NOMO-1 treated with DMSO at 0.1 percent for 48 hours (cell line): ENCODE results near the gene CEP295NL.
"Not testable (repeated sequence)": the region's sequence is repeated elsewhere in the genome, so short reads cannot be mapped to it uniquely, and the experiment has no call there.

Source experiments
- DNase-seq: peaks from one replicate; lab custom pipeline; 2025; ENCODE audit not compliant: unreplicated experiment; lab: John Stamatoyannopoulos, UW

The CEP295NL gene

DNA sequence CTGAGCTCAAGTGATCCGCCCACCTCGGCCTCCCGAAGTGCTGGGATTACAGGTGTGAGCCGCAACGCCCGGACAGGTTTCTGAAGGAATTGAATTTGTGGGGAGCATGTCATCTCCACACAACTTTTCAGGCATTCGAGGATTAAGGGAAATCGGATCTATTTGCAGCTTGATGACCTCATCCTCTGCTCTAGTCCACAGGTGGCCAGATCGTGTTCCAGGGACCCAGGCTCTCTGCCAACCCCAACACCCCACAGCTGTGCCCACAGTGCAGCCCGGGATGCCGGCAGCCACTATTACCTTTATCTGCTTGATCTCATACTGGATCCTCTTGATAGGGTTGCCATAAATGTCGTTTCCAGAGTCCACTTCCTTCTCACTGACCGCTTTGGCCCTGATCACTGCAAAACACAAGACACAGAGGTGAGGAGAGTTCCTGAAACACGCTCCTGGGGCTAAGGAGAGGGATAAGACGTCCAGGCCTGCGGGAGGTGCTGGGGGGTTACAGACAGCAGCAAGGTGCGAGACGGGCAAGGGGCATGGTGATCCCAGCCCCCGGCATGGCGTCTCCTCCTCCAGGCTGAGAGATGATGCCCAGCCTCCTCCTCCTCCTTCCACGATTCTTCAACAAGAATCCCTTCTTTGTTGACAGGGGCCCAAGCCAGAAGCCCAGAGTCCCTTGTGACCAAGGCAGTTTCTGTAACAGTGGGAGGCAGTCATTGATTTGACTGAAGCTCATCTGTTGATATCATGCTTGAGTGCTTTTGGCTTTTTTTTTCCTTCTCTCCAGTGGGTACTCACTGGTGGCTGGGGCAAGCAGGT, 29.3 kb downstream of the CEP295NL start:
- DNase-seq, result no peak

DNA sequence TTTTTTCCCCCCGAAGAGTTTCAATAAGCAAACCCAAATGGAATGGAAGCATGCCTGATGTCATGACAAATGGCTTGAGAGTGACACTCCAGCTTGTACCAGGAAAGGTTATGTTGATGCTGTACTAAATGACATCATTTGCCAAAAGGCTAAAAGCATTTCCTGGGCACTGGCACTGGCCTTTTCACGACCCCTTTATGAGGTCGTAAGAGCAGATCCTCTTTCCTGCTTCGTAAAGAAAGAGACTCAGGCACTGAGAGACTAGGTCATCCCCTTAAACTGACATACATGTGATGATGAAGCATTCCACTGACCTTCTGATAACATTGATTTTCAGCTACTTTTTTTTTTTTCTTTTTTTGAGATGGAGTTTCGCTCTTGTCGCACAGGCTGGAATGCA, 30.5 kb downstream of the CEP295NL start:
- no peak for DNase-seq

GRCh38 chr17:78870621-78871020, 32.4 kb downstream of the CEP295NL start:
- no peak for DNase-seq

DNA sequence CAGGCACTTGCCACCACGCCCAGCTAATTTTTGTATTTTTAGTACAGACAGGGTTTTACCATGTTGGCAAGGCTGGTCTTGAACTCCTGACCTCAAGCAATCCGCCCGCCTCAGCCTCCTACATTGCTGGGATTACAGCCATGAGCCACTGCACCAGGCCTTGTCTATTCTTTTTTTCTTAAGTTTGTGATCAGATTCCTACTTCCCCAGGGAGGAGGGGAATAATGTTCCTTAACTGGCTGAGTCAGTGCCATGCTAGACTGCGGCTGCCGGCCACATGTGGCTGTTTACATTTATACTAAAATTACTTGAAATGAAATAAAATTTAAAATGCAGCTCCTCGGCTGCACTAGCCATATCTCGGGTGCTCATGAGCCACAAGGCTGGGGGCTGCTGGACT, 34.6 kb downstream of the CEP295NL start:
- no peak for DNase-seq

DNA sequence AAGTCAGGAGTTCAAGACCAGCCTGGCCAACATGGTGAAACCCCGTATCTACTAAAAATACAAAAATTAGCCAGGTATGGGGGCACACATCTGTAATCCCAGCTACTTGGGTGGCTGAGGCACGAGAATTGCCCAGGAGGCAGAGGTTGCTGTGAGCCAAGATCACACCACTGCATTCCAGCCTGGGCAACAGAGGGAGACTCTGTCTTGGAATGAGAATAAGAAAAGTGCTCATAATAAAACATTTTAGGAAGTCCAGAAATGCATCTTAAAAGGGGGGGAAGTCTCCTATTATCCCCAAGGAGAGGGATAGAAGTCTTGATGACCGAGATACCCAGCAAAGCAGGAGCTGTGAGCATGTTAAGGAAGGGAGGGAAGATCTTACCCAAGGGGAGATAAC, 36.0 kb downstream of the CEP295NL start:
- not testable (repeated sequence) for DNase-seq

GRCh38 chr17:78865682-78866390, 37.2 kb downstream of the CEP295NL start:
- DNase-seq, result peak; percentile 35

GRCh38 chr17:78864117-78864516, 38.9 kb downstream of the CEP295NL start:
- no peak for DNase-seq

DNA sequence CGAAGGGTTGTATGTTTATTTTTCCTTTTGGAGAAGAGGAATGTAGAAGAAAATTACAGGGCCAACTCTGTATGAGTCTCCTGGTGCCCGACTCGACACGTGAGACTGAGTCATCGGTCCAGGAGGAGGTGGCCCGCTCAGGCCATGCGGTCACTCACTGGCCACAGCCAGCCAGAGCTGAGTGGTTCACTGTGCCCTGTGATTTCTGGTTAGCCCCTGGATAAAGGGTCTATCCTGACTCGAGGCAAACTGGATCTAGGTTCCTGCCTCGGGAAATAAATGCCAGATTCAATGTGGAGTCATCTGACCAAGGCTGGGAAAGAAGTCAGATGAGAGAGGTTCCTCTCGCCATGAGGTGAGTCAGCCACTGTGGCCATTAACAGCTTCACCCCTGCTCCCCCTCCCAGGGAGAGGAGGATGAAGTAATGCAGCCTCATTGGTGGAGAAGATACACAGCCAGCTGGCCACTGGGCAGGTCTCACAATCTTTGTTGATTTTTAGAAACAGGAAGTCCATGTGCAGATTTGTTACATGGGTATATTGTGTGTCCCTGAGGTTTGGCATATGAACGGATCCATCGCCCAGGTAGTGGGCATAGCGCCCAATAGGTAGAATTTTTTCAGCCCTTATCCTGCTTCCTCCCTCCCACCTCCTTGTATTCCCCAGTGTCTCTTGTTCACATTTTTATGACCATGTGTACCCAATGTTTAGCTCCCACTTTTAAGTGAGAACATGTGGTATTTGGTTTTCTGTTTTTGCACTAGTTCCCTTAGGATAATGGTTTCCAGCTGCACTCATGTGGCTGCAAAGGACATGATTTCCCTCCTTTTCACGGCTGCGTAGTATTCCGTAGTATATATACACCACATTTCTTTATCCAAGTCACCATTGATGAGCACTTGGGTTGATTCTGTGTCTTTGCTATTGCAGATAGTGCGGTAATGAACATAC, 40.7 kb downstream of the CEP295NL start:
- peak; percentile 84 for DNase-seq

DNA sequence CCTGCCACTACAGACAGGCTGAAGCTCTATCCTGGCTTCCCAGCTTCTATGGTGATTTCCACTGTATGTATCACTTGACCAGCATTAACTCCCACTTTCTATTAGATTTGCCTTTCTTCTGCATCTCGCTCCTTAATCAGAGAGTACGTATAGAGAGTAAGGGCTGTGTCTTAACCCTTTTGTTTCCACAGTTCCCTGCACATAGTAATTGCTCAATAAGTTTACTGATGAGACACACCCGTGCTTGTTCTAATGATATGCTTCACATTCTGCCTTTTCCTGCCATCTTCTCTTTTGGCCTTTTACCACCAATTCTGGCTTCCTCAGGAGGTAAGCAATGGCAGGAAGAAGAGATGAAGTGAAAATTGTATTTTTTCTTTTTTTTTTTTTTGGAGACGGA, 41.8 kb downstream of the CEP295NL start:
- no peak for DNase-seq

DNA sequence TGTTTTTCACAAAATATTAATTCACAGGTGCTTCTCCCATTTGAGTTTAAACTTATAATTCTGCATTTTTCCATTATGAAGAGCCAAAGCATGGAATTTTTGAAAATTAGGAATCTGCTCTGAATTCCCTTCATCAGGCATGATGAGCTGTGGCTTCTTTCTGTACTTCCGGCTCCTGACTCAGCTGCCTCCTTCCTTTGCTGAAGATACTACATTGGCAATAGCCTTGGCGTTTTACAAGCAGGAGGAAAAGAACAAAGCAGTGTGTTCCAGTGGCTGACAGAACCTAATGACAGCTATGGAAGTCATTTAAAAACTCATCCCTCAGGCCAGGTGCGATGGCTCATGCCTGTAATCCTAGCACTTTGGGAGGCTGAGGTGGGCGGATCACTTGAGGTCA, 44.0 kb downstream of the CEP295NL start:
- no peak for DNase-seq

GRCh38 chr17:78857266-78857665, 45.7 kb downstream of the CEP295NL start:
- no peak for DNase-seq

DNA sequence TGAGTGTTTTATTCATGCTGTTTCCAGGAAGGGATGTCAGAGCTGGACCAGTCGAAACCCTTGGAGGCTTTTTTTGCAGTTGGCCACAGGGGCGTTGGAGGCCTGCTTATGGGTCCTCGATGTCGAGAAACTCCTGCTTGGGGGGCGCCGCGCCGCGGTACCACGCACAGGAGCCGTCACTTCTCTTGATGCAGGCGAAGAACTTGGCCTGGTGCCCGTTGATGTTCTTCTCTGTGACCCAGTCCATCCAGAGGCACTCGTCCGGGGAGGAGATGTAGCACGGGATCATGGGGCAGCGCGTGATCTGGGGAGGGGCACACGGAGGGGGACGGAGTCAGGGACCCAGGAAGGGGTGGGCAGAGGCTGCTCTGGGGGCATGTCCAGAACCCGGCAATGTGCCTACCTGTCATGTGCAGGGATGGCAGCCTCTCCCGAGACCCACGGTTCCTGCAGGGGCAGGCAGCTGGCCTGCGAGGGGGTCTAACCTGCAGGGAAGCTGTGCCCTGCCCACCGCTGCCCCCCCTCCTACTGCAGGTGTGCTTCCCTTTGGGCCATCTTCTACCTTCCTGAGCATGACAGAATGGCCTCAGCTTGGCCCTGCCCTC, 47.3 kb downstream of the CEP295NL start:
- no peak for DNase-seq

GRCh38 chr17:78854508-78854907, 48.5 kb downstream of the CEP295NL start:
- no peak for DNase-seq

DNA sequence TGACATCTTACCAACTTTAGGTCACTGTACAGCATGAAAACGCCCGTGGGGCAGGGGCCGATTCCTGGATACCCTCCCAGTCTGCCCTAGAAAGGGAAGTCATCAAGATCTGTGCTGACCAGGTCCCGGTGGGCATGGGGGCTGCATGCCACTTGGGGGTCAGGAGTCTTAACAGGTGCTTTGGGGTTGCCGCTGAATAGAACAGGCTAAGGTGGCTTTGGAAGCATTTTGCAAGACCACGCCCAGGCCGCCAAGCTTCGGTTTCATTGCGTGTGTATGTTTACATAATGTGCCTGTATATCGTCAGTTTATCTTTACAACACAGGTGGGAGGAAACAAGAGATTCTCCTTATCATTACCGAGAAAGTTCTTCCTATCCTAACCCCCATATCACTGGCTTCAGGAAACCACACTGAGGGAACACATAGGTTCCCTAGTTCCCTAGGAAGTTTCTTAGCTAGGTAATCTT, 49.0 kb downstream of the CEP295NL start:
- DNase-seq, result no peak

GRCh38 chr17:78852709-78853121, 50.3 kb downstream of the CEP295NL start:
- DNase-seq, result no peak

DNA sequence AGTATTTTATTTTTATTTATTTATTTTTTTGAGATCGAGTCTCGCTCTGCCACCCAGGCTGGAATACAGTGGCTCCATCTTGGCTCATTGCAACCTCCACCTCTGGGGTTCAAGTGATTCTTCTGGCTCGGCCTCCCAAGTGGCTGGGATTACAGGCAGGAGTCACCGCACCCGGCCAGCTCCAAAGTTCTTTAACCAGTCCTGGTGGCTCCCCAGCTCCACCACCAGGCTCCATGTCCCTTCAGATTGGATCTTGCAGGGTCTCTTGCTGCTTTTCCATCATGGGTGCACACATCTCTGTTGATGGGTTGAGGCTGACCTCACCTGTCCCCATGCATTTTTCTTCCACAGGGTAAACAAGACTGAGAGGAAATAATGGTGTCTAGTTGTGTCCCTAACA, 54.0 kb downstream of the CEP295NL start:
- no peak for DNase-seq

- no peak for DNase-seq
These were observed 55.9 kb downstream of the CEP295NL start for GRCh38 chr17:78847052-78847451.

DNA sequence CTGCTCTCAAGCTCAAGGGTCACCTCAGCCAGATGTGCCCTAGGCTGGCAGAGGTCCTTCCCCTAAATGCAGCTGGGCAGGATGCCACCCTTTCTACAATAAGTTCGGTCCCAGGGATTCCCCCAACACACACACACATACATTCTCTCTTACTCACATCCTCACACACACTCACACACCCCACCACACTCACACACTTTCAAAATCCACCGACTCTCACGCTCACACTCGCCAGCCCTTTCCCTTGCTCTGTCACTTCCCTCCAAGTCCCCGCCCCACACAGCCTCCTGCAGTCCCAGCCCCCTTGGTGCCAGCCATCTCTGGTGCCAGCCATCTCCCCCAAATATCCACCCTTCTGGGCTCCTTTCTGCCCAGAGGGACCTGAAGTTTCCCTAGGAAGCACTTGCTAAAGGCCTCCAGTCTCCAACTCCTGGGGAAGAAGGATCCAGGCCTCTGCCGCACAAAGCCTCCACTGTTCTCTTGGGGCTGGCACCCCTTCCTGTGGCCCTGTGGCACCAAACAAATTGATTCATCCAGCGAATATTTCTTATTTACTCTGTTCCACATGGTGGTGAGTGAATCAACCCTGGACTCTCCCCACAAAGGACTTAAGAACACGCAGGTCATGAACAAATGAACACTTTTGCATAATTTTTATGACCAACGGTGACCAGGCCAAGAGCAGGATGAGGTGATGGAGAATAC, 58.5 kb downstream of the CEP295NL start:
- no peak for DNase-seq

GRCh38 chr17:78842881-78843565, 60.0 kb downstream of the CEP295NL start:
- DNase-seq, result peak; percentile 30
